Left lung (tissue), 14 donors: ENCODE measurements around the gene EBF4. TPM values are rescaled to one million over a fixed set of nuclear protein-coding genes. Genes with fewer than 3 reads are reported as not detected.

Experiments used
- ATAC-seq: fragments of 200-7000 bp; cut with Tn5 transposase; one replicate; pipeline ENCODE4 v1.9.1; 2020; ENCODE audit warnings: moderate library complexity
- DNase-seq, 4 donors: peaks; one replicate each; pipeline ENCODE4 v3.0.0-alpha.2; 2013 to 2020
- H3K27ac ChIP-seq, 2 donors: fragments of 200-600 bp; sonication (generic) in 1 of 2; one replicate each; pipeline versions ENCODE4 v1.5.0 to v1.8.0; 2020 to 2021
- H3K27me3 ChIP-seq, 2 donors: fragments of 200-600 bp; sonication (generic) in 1 of 2; one replicate each; pipeline versions ENCODE4 v1.5.0 to v1.8.0; 2020 to 2021
- H3K36me3 ChIP-seq, 2 donors: fragments of 200-600 bp; sonication (generic) in 1 of 2; one replicate each; pipeline versions ENCODE4 v1.5.0 to v1.8.0; 2020 to 2021
- H3K4me1 ChIP-seq, 2 donors: fragments of 200-600 bp; one replicate each; pipeline ENCODE4 v1.8.0; 2021
- H3K4me3 ChIP-seq, 2 donors: fragments of 200-600 bp; sonication (generic) in 1 of 2; one replicate each; pipeline versions ENCODE4 v1.5.0 to v1.8.0; 2020 to 2021; ENCODE audit warnings: mild to moderate bottlenecking in 1 of 2
- H3K9me3 ChIP-seq, 2 donors: fragments of 200-600 bp; sonication (generic) in 1 of 2; one replicate each; pipeline versions ENCODE4 v1.5.0 to v1.8.0; 2020 to 2021
- intact Hi-C, 2 donors: fragments of 100-400 bp; cut with DNase I; formaldehyde crosslinking; loops; one replicate each; pipeline versions ENCODE4 v1.11.2 to v1.14.2; 2022
- long read RNA-seq, 12 donors: library from polyadenylated mRNA in 2 of 12; unstranded in 2 of 12; transcript quantifications; one replicate each; pipeline ENCODE4 v2.0.0 and lab custom pipeline, GENCODE V29; 2019 to 2026
- polyA plus RNA-seq, 6 donors: library from polyadenylated mRNA; unstranded; fragments of 120-200 nt; gene quantifications; one replicate each; pipeline ENCODE4 v1.2.1, GENCODE V29; 2013; ENCODE audit not compliant: insufficient read length in 6 of 6
- total RNA-seq, 2 donors: library from RNA; stranded (reverse); fragmentation: NEBNext Ultra II Directional; extraction: Animal tissue kit (Norgen Biotek cat#: 25700); gene quantifications; one replicate each; pipeline ENCODE4 v1.2.1, GENCODE V29; 2021
- TF ChIP-seq, protein P1 (sequence below), 2 donors: fragments of 200-600 bp; sonication (generic) in 1 of 2; IDR thresholded peaks; one replicate each; pipeline versions ENCODE4 v1.5.0 to v1.8.0; 2021; ENCODE audit warnings: antibody characterized with exemption in 2 of 2
- donor health status: DM: no; HTN: yes; CAD: no.
- donor health status: DM: no; HTN: no; CAD: no.

EBF4 gene, protein sequence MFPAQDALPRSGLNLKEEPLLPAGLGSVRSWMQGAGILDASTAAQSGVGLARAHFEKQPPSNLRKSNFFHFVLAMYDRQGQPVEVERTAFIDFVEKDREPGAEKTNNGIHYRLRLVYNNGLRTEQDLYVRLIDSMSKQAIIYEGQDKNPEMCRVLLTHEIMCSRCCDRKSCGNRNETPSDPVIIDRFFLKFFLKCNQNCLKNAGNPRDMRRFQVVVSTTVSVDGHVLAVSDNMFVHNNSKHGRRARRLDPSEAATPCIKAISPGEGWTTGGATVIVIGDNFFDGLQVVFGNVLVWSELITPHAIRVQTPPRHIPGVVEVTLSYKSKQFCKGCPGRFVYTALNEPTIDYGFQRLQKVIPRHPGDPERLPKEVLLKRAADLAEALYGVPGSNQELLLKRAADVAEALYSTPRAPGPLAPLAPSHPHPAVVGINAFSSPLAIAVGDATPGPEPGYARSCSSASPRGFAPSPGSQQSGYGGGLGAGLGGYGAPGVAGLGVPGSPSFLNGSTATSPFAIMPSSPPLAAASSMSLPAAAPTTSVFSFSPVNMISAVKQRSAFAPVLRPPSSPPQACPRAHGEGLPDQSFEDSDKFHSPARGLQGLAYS
- 10 to 100 TPM in 1 of 2 donors, 1 to 10 TPM in 1; 10.0 to 11.9 TPM for total RNA-seq
- 10 to 100 TPM; 37.4 to 55.9 (median 44.2) TPM for polyA plus RNA-seq
- long read RNA-seq, donor 1, partial matches to known transcripts: 0 of 6 reads
- long read RNA-seq, donor 1, other reads (novel, unspliced or antisense): 0 of 6 reads
- long read RNA-seq, donor 2, transcript EBF4-206 (3 exons, 1,647 nt): major isoform, 5 of 21 reads
- long read RNA-seq, donor 2, partial matches to known transcripts: 13 of 21 reads
- long read RNA-seq, donor 2, other reads (novel, unspliced or antisense): 0 of 21 reads
- long read RNA-seq, donor 3, transcript EBF4-206 (3 exons, 1,647 nt): major isoform, 5 of 8 reads
- long read RNA-seq, donor 3, partial matches to known transcripts: 0 of 8 reads
- long read RNA-seq, donor 3, other reads (novel, unspliced or antisense): 0 of 8 reads
- long read RNA-seq, donor 4, partial matches to known transcripts: 0 of 1 reads
- long read RNA-seq, donor 4, other reads (novel, unspliced or antisense): 1 of 1 reads
- long read RNA-seq, donor 5, transcript EBF4-206 (3 exons, 1,647 nt): major isoform, 5 of 16 reads
- long read RNA-seq, donor 5, partial matches to known transcripts: 10 of 16 reads
- long read RNA-seq, donor 5, other reads (novel, unspliced or antisense): 0 of 16 reads
- long read RNA-seq, donor 6, partial matches to known transcripts: 0 of 4 reads
- long read RNA-seq, donor 6, other reads (novel, unspliced or antisense): 0 of 4 reads
- long read RNA-seq, donor 7, partial matches to known transcripts: 0 of 3 reads
- long read RNA-seq, donor 7, other reads (novel, unspliced or antisense): 0 of 3 reads
- long read RNA-seq, donor 8, transcript EBF4-206 (3 exons, 1,647 nt): major isoform, 8 of 18 reads
- long read RNA-seq, donor 8, partial matches to known transcripts: 6 of 18 reads
- long read RNA-seq, donor 8, other reads (novel, unspliced or antisense): 0 of 18 reads
- long read RNA-seq, donor 9: 0 reads
- long read RNA-seq, donor 10: 0 reads
- long read RNA-seq, donor 11: 0 reads
- long read RNA-seq, donor 12, partial matches to known transcripts: 0 of 3 reads
- long read RNA-seq, donor 12, other reads (novel, unspliced or antisense): 0 of 3 reads

DNA sequence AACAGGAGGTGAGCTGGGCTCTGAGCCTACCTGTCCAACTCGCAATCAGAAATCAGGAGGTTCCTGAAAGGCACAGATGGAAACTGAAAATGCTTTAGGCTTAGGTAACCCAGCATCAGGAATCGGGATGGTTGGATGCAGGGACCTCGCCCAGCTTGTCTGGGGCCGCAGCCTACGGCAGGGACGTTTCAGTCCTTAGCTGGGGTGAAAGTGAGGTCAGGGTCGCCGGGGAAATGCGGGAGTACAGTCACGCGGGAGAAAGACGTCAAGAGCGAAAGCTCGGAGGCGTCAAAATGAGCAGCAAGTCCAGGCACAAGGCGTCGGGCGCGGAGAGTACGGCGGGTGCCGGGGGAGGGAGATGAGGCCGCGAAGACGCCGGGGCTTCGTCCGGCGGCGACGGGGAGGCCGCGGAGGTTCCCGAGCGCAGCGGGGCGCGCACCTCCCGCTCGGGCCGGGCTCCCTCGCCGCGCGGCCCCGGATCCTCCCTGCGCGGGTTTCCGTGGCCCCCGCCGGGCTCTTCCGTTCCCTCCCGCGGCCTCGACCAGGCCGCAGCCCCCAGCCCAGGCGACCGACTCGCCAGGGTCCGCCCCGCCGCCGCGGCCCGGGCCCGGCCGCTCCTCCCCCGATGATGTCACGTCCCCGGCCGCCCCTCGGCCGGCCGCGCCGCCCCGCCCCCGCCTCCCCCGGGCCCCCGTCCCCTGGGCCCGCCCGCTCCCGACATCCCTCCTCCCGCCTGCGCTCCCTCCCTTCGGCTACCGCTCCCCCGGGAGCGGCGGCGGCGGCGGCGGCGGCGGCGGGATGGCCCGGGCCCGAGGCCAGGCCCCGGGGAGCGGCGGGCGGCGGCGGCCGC is at the start of gene EBF4:
Gene EBF4, plus strand, starts transcription at position 745 of the 850 bp plus-strand sequence. CDS start 866 bp downstream, outside the sequence.
- Histone ChIP-seq H3K4me1 (peaks cover 4 to 23% of the 10 kb centered on the region in 2 donors), H3K4me3 (peak within 1 kb of the TSS; percentile 44), H3K27me3 (peaks cover 19 to 90% of the 10 kb centered on the region in 2 donors), H3K27ac (peak within 1 kb of the TSS; percentile 57 to 70), H3K36me3 (no peaks in the 10 kb centered on the region), H3K9me3 (no peaks in the 10 kb centered on the region)
- intact Hi-C loops: no loop called here
- TF ChIP-seq, protein P1, sequence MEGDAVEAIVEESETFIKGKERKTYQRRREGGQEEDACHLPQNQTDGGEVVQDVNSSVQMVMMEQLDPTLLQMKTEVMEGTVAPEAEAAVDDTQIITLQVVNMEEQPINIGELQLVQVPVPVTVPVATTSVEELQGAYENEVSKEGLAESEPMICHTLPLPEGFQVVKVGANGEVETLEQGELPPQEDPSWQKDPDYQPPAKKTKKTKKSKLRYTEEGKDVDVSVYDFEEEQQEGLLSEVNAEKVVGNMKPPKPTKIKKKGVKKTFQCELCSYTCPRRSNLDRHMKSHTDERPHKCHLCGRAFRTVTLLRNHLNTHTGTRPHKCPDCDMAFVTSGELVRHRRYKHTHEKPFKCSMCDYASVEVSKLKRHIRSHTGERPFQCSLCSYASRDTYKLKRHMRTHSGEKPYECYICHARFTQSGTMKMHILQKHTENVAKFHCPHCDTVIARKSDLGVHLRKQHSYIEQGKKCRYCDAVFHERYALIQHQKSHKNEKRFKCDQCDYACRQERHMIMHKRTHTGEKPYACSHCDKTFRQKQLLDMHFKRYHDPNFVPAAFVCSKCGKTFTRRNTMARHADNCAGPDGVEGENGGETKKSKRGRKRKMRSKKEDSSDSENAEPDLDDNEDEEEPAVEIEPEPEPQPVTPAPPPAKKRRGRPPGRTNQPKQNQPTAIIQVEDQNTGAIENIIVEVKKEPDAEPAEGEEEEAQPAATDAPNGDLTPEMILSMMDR (IDR thresholded peaks at IDR 0.05): no peak
- ATAC-seq: peak; percentile 63
- peak; percentile 37 to 80 (median 70) for DNase-seq

DNA sequence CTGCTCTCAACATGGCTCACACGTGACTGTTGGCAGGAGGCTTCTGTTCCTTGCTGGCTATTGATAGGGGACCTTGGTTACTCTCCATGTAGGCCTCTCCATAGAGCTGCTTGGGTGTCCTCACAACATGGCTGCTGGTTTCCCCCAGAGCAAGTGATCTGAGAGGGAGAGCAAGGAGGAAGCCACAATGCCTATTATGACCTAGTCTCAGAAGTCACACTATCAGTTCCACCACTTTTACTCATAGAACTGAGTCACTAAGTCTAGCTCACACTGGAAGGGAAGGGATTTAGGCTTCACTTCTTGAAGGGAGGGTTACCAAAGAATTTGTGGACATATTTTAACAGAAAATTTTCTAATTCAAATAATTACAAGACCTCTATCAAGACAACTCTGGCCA is 48.9 kb upstream of the EBF4 start:
- no peaks in the 10 kb centered on the region for H3K9me3 ChIP-seq
- TF ChIP-seq, protein P1 (IDR thresholded peaks at IDR 0.05): no peak
- ATAC-seq (no peak), DNase-seq (no peak)
- no peaks in the 10 kb centered on the region for H3K36me3 ChIP-seq
- no peak overlapping the region for H3K27ac ChIP-seq
- H3K27me3 ChIP-seq: no peaks in the 10 kb centered on the region
- no peak overlapping the region for H3K4me3 ChIP-seq
- intact Hi-C loops: loop anchor here in 1 of 2 donors (10.0 kb wide), 1 partner anchor 119 kb away; no protein-coding TSS in a partner anchor
- peaks cover 0 to 6% of the 10 kb centered on the region in 2 donors for H3K4me1 ChIP-seq

DNA sequence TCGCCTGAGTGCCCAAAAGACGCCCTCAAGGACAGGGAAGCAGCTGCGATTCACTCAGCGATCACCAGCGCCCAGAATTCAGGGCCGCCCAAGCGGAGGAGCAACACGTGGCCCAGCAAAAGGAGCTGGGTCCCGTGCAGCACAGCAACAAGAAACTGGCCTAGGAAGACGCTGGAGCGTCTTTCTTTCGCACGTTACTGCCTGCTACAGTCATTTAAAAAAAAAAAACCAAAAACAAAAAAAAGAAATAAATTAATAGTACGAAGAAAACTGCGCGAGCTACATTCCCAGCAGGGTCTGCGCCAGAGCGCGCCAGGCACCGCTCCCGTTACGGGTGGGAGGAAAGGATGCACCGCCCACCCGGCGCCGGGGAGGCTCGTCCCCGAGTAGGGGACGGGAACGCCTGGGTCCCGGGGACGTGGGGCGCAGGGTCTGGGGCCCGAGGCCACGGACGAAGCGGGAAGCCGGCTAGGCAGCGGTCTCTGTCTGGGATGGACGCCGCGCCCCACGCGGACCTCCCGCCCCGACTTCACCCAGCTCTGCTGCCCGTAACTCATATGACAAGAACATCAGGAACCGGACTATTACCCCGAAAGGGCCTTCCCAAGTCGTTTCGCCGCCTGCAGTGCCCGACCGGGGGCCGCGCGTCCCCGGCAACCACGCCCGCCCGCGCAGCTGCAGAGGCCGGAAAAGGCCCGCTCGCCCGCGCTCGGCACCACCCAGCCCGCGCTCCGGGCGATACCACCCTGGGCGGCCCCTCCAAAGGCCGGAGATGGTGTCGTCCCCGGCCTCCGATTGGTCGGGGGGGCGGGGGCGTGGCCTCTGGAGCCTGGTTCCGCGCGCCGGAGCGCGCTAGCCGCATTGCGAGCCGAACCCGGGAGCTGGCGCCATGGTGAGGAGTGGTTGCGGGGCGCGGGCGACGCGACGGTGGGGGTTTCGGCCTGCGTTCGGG is 40.5 kb upstream of the EBF4 start, which contains the start of gene NOP56:
Gene NOP56, plus strand, starts transcription at position 861 of the 952 bp plus-strand sequence. Its CDS starts 29 bp downstream, at position 890.
- intact Hi-C loops: no loop called here
- peak; percentile 99 for ATAC-seq

More for the DNA sequence above, 40.5 kb upstream of the EBF4 start, which contains the start of gene NOP56:
- no peaks in the 10 kb centered on the region for H3K27me3 ChIP-seq
- peak within 1 kb of the TSS; percentile 91 to 96 for H3K4me3 ChIP-seq
- peak within 1 kb of the TSS; percentile 92 for H3K27ac ChIP-seq
- peaks cover 0 to 32% of the 10 kb centered on the region in 2 donors for H3K36me3 ChIP-seq
- TF ChIP-seq, protein P1 (IDR thresholded peaks at IDR 0.05): no peak
- H3K9me3 ChIP-seq: no peaks in the 10 kb centered on the region
- peak; percentile 90 to 97 (median 94) for DNase-seq
- peaks cover 13 to 36% of the 10 kb centered on the region in 2 donors for H3K4me1 ChIP-seq
